GM18858 (cell line): ENCODE data around the gene ANXA9.

Experiments used
- ATAC-seq: cut with Tn5 transposase; IDR thresholded peaks from one replicate; pipeline ENCODE4 v1.9.1; 2021; ENCODE audit not compliant: unreplicated experiment

Gene ANXA9, protein sequence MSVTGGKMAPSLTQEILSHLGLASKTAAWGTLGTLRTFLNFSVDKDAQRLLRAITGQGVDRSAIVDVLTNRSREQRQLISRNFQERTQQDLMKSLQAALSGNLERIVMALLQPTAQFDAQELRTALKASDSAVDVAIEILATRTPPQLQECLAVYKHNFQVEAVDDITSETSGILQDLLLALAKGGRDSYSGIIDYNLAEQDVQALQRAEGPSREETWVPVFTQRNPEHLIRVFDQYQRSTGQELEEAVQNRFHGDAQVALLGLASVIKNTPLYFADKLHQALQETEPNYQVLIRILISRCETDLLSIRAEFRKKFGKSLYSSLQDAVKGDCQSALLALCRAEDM

DNA sequence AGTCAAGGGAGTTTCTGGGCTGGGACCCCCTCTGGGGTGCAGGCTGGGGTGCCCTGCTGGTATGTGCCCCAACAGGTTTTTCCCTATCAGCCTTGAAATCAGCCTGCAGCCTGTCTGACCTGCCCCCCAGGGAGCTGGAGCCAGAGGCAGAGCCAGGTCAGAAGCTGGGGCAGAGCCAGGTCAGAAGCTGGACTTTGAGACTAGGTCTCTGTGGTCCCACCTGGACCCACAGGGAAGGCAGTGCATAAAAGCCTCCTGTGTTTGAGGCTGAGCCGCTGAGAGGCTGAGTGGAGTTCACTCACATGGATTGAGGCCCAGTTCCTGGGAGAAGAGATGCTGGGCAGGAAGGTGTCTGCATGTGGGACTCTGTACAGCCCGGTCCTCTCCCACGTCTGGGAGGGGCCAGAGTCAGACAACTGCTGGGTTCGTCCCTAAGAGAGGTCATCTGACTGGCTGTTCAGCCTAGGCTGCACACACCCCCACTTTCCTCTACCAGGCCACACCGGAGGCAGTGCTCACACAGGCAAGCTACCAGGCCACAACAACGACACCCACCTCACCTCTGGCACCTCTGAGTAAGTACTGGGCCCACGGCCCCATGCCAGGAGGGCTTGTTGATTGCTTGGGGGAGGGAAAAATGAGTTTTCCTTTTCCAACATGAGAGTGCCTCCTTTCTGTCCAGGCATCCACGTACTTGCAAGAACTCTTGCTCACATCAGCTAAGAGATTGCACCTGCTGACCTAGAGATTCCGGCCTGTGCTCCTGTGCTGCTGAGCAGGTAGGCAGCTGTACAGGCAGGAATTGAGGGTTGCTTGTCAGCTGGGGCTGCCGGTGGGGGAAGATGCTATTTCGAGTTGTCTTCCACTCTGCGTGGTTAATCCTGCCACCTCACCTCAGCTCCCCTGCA lies at the start of gene ANXA9:
ANXA9 (plus strand) TSS at position 488 of the 908 bp plus-strand sequence. CDS start 814 bp downstream, outside the sequence.
- ATAC-seq = no peak

- no peak for ATAC-seq
These were observed 37.2 kb upstream of the ANXA9 start for GRCh38 chr1:150944856-150945255.

DNA sequence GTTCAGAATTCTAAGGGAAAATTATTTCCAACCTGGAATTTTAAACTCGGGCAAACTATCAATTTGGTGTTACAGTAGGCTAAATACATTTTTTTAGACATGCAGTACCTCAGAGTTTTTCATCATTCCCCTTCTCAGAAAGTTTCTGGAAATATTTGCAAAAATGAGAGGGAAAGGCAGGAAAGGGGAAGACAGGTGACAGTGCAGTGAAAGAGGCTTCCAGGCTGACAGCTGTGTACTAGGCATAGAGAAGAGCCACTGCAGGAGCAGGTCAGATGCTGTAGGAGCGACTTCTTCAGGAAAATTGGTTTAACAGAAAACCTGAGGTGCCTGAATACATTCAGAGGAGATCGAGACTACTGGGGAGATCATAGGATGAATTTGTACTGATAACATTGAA lies 27.4 kb upstream of the ANXA9 start:
- ATAC-seq = no peak

- ATAC-seq = no peak
These were observed 26.8 kb upstream of the ANXA9 start for GRCh38 chr1:150955280-150955679.

GRCh38 chr1:150957666-150958065 lies 24.4 kb upstream of the ANXA9 start:
- no peak for ATAC-seq

DNA sequence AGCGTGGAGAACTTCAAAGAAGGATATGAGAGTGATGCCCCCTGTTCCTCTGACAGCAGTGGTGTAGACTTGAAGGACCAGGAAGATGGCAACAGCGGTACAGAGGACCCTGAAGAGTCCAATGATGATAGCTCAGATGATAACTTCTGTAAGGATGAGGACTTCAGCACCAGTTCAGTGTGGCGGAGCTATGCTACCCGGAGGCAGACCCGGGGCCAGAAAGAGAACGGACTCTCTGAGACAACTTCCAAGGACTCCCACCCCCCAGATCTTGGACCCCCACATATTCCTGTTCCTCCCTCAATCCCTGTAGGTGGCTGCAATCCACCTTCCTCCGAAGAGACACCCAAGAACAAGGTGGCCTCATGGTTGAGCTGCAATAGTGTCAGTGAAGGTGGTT lies 21.4 kb upstream of the ANXA9 start:
- ATAC-seq = no peak

DNA sequence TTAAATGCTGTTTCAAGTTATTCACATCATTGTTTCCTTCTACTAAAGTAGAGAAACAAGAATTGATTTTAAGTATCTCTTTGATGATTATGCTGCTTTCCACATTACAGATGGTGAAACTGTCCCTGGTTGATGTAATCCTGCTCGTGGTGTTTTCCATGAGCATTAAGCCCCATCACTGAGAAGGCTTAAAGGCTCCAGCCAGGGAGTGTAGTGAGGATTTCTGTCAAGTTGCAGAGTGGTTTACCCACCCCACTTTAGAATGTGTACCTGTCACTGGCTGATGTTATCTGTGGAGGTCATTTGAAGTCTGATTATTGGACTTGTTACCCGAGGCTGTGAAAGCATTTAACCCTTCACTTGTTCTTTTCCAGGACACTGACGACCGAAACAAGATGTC lies 20.3 kb upstream of the ANXA9 start:
- ATAC-seq = no peak

DNA sequence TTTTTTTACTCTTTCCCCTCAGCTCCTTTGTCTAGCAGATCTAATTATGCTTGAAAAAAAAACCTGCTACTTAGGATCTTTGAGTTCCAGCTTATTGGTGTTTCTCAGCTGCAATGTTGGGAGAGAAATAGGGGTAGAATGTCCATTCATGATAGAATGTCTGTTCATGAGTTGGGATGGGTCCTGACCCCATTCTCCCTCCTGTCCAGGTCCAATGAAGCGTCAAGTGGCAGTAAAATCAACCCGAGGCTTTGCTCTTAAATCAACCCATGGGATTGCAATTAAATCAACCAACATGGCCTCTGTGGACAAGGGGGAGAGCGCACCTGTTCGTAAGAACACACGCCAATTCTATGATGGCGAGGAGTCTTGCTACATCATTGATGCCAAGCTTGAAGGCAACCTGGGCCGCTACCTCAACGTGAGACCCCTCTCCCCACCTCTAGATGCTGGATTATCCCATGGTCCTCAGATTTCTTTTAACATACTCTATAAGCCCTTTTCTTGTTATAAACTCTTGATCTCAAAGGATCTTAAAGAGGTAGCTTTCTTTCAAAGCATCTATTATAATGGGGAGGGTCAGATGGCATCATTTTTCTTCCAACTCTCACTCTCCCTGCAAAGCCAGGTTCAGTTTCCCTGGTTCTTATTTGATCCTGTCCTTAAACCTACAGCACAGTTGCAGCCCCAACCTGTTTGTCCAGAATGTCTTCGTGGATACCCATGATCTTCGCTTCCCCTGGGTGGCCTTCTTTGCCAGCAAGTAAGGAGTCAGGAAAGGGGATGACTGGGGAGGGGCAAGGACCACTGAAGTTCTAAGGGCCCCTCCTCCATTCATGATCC lies 18.6 kb upstream of the ANXA9 start:
- no peak for ATAC-seq

GRCh38 chr1:150964164-150964489 lies 18.0 kb upstream of the ANXA9 start:
- ATAC-seq = no peak

DNA sequence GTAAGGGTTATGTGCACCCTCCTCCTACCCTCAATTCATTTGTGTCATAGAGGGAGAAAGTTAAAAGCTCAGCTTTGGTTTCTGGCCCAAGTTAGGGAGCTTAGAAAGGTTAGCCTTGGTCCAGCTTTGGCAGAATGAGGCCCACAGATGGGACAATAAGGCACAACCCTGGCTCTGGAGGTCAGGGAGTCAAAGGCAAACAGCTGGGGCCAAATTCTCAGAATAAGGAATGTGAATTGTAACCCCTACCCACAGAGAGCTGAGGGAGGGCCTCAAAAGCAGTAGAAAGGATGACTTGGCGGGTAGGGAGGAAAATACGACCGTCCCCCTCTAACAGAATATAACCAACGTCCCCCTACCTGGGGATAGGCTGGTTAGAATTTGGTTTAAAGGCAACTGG lies 16.5 kb upstream of the ANXA9 start:
- ATAC-seq = no peak

DNA sequence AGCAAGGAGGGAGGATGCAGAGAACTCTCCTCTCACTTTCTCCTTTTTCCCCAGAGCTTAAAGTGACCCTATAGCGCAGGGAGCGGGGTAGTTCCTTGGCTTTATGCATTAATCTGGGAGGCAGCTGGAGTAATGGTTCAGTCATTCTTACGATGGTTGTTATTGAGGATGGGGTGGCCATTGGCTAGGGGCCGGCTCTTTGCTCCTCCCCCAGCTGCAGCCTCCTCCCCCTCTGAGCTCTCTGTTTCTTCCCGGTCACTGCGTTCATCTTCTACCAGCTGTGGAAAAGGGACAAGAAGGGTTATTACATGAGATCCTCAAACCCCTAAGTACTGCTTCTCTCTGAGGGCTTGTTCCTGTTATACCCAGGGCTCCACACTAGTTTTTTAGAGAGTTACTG lies 16.1 kb upstream of the ANXA9 start:
- ATAC-seq = no peak

GRCh38 chr1:150967936-150968335 lies 14.2 kb upstream of the ANXA9 start:
- no peak for ATAC-seq

DNA sequence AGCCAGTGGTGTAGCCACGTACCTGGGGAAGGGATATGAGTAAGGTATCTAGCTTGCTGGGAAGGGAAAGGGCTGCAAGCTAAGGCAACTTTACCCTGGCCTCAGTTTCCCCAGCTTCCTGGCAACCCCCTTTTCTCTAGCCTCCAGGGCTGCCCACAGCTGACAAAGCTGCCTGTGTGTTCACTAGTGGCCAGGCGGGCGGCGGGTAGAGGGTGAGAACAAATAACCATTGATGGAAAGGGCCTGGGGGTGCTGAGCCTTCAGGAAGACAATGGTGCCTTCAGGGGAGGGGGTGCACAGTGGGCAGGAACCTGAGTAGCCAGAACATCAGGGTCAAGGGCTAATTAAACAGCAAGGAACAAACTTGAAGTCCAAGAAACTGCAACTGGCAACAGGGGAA lies 13.6 kb upstream of the ANXA9 start:
- no peak for ATAC-seq

DNA sequence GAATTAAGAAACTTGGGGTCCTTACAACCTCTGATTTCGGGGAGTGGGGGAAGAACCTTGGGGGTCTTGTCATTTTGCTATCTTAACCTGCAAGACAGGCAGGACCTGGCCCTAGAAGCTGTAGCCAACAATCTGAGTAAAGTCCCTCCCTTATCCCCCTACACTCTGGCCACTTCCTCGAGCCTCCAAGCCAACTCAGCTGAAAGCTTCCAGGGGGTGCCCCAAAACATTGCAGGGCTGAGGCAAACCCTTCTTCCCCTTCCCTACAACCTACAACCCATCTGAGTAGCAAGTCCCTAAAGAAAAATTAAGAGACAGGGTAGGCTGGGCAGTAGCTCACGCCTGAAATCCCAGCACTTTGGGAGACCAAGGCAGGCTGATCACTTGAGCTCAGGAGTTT lies 12.5 kb upstream of the ANXA9 start:
- no peak for ATAC-seq

GRCh38 chr1:150970808-150971582 lies 11.1 kb upstream of the ANXA9 start:
- ATAC-seq = no peak

GRCh38 chr1:150971583-150972416 lies 10.3 kb upstream of the ANXA9 start:
- no peak for ATAC-seq

DNA sequence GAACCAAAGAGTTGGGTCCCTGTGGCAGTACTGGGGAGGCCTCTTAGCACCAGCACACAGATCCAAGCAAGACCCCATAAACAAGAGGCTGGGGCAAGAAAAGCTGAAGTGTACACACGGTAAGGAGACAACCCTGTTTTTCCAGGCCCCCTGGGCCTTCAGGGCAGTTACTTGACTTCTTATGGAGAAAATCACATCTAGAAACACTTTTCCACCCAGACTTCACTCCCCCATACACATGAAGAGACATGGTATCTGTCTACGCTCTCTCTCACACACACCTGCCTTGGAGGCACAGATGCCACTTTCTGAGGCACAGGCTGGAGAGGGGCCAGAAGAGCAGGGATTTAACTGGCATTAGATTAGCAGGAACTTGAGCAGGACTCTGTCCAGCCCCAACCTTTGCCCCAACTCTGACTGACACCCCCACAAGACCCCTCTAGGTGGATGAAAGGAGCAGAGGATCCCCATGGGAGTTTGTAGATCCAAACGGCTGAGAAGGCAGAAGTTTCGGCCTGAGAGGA lies 9.6 kb upstream of the ANXA9 start:
- no peak for ATAC-seq

GRCh38 chr1:150973258-150973835 lies 8.7 kb upstream of the ANXA9 start:
- ATAC-seq = no peak
